ENCODE results near the gene SMURF1. TPM values are rescaled to one million over a fixed set of nuclear protein-coding genes. Genes with fewer than 3 reads are reported as not detected.

SMURF1 gene
- total and polyA plus RNA-seq, 2 experiments from 2014 or later: 6.8 to 19.1 TPM

- H3K4me2 ChIP-seq (ENCODE audit: unreplicated experiment): no peak overlapping the region
- no peak for DNase-seq
- no peaks in the 10 kb centered on the region for H3F3A ChIP-seq (ENCODE audit: insufficient read depth)
- no peak overlapping the region for H3K4me3 ChIP-seq
- in situ Hi-C loops (cut with MboI): no loop called here
- no peaks in the 10 kb centered on the region for H4K20me1 ChIP-seq (ENCODE audit: insufficient read depth)
- no peak overlapping the region for H2AFZ ChIP-seq
- no peak for TF ChIP-seq EZH2phosphoT487 (IDR thresholded peaks at IDR 0.05; ENCODE audit: insufficient read depth, low read depth)
- TF ChIP-seq EZH2 (IDR thresholded peaks at IDR 0.05; ENCODE audit: insufficient read depth, poor library complexity, severe bottlenecking): no peak
- WGBS, 2 experiments (ENCODE audit: low coverage in 1 of 2, low lambda C conversion rate in 2 of 2, missing lambda C conversion rate in 2 of 2): 92 to 94% methylated on average over 20 of the region's 20 CpGs
- H3K79me2 ChIP-seq (ENCODE audit: insufficient read depth): no peaks in the 10 kb centered on the region
- no peaks in the 10 kb centered on the region for H3K9me3 ChIP-seq (ENCODE audit: low read depth)
- H3K9ac ChIP-seq: no peak overlapping the region
- peaks cover 25% of the 10 kb centered on the region; the same call in 1 of the 2 replicates for H3K36me3 ChIP-seq (ENCODE audit: low read depth)
- no peaks in the 10 kb centered on the region for H3K27me3 ChIP-seq (replicated peaks; ENCODE audit: insufficient read depth)
- H3K4me1 ChIP-seq (ENCODE audit: insufficient read depth): no peaks in the 10 kb centered on the region
- H3K27ac ChIP-seq: no peak overlapping the region
- H3K9me2 ChIP-seq (ENCODE audit: insufficient read depth): no peaks in the 10 kb centered on the region
Measured at GRCh38 chr7:99000196-99000903, 143.6 kb downstream of the SMURF1 start.

GRCh38 chr7:98998821-98999725 is 144.8 kb downstream of the SMURF1 start:
- Histone ChIP-seq H3K9me3 (ENCODE audit: low read depth) (no peaks in the 10 kb centered on the region), H4K20me1 (ENCODE audit: insufficient read depth) (no peaks in the 10 kb centered on the region), H3K4me1 (ENCODE audit: insufficient read depth) (no peaks in the 10 kb centered on the region), H3K4me2 (ENCODE audit: unreplicated experiment) (no peak overlapping the region), H3K4me3 (no peak overlapping the region), H3K27me3 (replicated peaks; ENCODE audit: insufficient read depth) (no peaks in the 10 kb centered on the region), H3F3A (ENCODE audit: insufficient read depth) (no peaks in the 10 kb centered on the region), H3K9me2 (ENCODE audit: insufficient read depth) (no peaks in the 10 kb centered on the region), H3K79me2 (ENCODE audit: insufficient read depth) (no peaks in the 10 kb centered on the region), H3K36me3 (ENCODE audit: low read depth) (peaks cover 23% of the 10 kb centered on the region; the same call in 1 of the 2 replicates), H3K9ac (no peak overlapping the region), H3K27ac (no peak overlapping the region), H2AFZ (no peak overlapping the region)
- no peak for DNase-seq
- WGBS, 2 experiments (ENCODE audit: low coverage in 1 of 2, low lambda C conversion rate in 2 of 2, missing lambda C conversion rate in 2 of 2): 66 to 68% methylated on average over 10 of the region's 10 CpGs
- TF ChIP-seq EZH2 (IDR thresholded peaks at IDR 0.05; ENCODE audit: insufficient read depth, poor library complexity, severe bottlenecking) (no peak), EZH2phosphoT487 (IDR thresholded peaks at IDR 0.05; ENCODE audit: insufficient read depth, low read depth) (no peak)
- in situ Hi-C loops (cut with MboI): no loop called here

- Histone ChIP-seq H3K9ac (no peak overlapping the region), H3K9me2 (ENCODE audit: insufficient read depth) (no peaks in the 10 kb centered on the region), H3K36me3 (ENCODE audit: low read depth) (peaks cover 31% of the 10 kb centered on the region; the same call in 1 of the 2 replicates), H3K4me2 (ENCODE audit: unreplicated experiment) (no peak overlapping the region), H4K20me1 (ENCODE audit: insufficient read depth) (no peaks in the 10 kb centered on the region), H3F3A (ENCODE audit: insufficient read depth) (no peaks in the 10 kb centered on the region), H3K27ac (no peak overlapping the region), H3K9me3 (ENCODE audit: low read depth) (no peaks in the 10 kb centered on the region), H3K27me3 (replicated peaks; ENCODE audit: insufficient read depth) (no peaks in the 10 kb centered on the region), H2AFZ (no peak overlapping the region), H3K4me1 (ENCODE audit: insufficient read depth) (no peaks in the 10 kb centered on the region), H3K4me3 (no peak overlapping the region), H3K79me2 (ENCODE audit: insufficient read depth) (no peaks in the 10 kb centered on the region)
- peak; percentile 56 for DNase-seq
- in situ Hi-C loops (cut with MboI): no loop called here
- TF ChIP-seq EZH2 (IDR thresholded peaks at IDR 0.05; ENCODE audit: insufficient read depth, poor library complexity, severe bottlenecking): no peak
- no peak for TF ChIP-seq EZH2phosphoT487 (IDR thresholded peaks at IDR 0.05; ENCODE audit: insufficient read depth, low read depth)
- WGBS, 2 experiments (ENCODE audit: low coverage in 1 of 2, low lambda C conversion rate in 2 of 2, missing lambda C conversion rate in 2 of 2): 26 to 29% methylated on average over 3 of the region's 3 CpGs
Measured at GRCh38 chr7:98997846-98998245, 146.1 kb downstream of the SMURF1 start.

- peaks cover 41% of the 10 kb centered on the region for H3K36me3 ChIP-seq (ENCODE audit: low read depth)
- no peaks in the 10 kb centered on the region for H3K9me2 ChIP-seq (ENCODE audit: insufficient read depth)
- no peaks in the 10 kb centered on the region for H4K20me1 ChIP-seq (ENCODE audit: insufficient read depth)
- DNase-seq: no peak
- no peak overlapping the region for H3K4me2 ChIP-seq (ENCODE audit: unreplicated experiment)
- H2AFZ ChIP-seq: no peak overlapping the region
- TF ChIP-seq EZH2 (IDR thresholded peaks at IDR 0.05; ENCODE audit: insufficient read depth, poor library complexity, severe bottlenecking): no peak
- TF ChIP-seq EZH2phosphoT487 (IDR thresholded peaks at IDR 0.05; ENCODE audit: insufficient read depth, low read depth): no peak
- H3F3A ChIP-seq (ENCODE audit: insufficient read depth): no peaks in the 10 kb centered on the region
- H3K27me3 ChIP-seq (replicated peaks; ENCODE audit: insufficient read depth): no peaks in the 10 kb centered on the region
- no peaks in the 10 kb centered on the region for H3K79me2 ChIP-seq (ENCODE audit: insufficient read depth)
- no peaks in the 10 kb centered on the region for H3K9me3 ChIP-seq (ENCODE audit: low read depth)
- H3K27ac ChIP-seq: no peak overlapping the region
- WGBS, 2 experiments (ENCODE audit: low coverage in 1 of 2, low lambda C conversion rate in 2 of 2, missing lambda C conversion rate in 2 of 2): 94 to 95% methylated on average over 15 of the region's 15 CpGs
- in situ Hi-C loops (cut with MboI): no loop called here
- no peaks in the 10 kb centered on the region for H3K4me1 ChIP-seq (ENCODE audit: insufficient read depth)
- H3K9ac ChIP-seq: no peak overlapping the region
- no peak overlapping the region for H3K4me3 ChIP-seq
Measured at GRCh38 chr7:98996150-98996552, 147.8 kb downstream of the SMURF1 start.

Data from GM23248 (cell line).